Loucy (cell line): ENCODE results near the gene BRSK2.

Experiments used
- H2AFZ ChIP-seq: fragments of 200-600 bp; sonication (generic); 2 replicates; pipeline ENCODE4 v1.6.0; 2016; ENCODE audit warnings: antibody characterized with exemption, mild to moderate bottlenecking, low read length, moderate library complexity
- H3F3A ChIP-seq: fragments of 200-600 bp; 2 replicates; pipeline ENCODE4 v1.6.0; 2016; ENCODE audit warnings: antibody characterized with exemption, low read depth, mild to moderate bottlenecking
- H3K27me3 ChIP-seq: fragments of 200-600 bp; sonication (generic); 2 replicates; pipeline ENCODE4 v1.6.1; 2014; ENCODE audit warnings: low read length, mild to moderate bottlenecking; ENCODE audit not compliant: insufficient read depth, poor library complexity, severe bottlenecking
- H3K36me3 ChIP-seq: fragments of 200-600 bp; sonication (generic); 2 replicates; pipeline ENCODE4 v1.6.1; 2016; ENCODE audit warnings: low read length; ENCODE audit not compliant: insufficient read depth
- H3K4me1 ChIP-seq: fragments of 200-600 bp; sonication (generic); 2 replicates; pipeline ENCODE4 v1.5.1; 2014; ENCODE audit warnings: low read length, mild to moderate bottlenecking; ENCODE audit not compliant: insufficient read depth, poor library complexity, severe bottlenecking
- H3K4me2 ChIP-seq: fragments of 200-600 bp; sonication (generic); 2 replicates; pipeline ENCODE4 v1.6.0; 2014; ENCODE audit warnings: antibody characterized with exemption, low read length, low read depth, mild to moderate bottlenecking; ENCODE audit not compliant: poor library complexity, severe bottlenecking
- H3K4me3 ChIP-seq: fragments of 200-600 bp; sonication (generic); 2 replicates; pipeline ENCODE4 v1.5.1; 2014; ENCODE audit warnings: low read length, mild to moderate bottlenecking, mixed read lengths; ENCODE audit not compliant: poor library complexity, severe bottlenecking
- H3K79me2 ChIP-seq: fragments of 200-600 bp; sonication (generic); 2 replicates; pipeline ENCODE4 v1.6.1; 2014; ENCODE audit warnings: low read length; ENCODE audit not compliant: insufficient read depth
- H3K9ac ChIP-seq: fragments of 200-600 bp; sonication (generic); 2 replicates; pipeline ENCODE4 v1.6.0; 2014; ENCODE audit warnings: mild to moderate bottlenecking, low read depth, low read length, moderate library complexity; ENCODE audit not compliant: poor library complexity, severe bottlenecking
- H3K9me2 ChIP-seq: fragments of 200-600 bp; sonication (generic); replicated peaks from 2 replicates; pipeline ENCODE4 v1.6.1; 2016; ENCODE audit warnings: low read depth, low read length, mixed read lengths
- H3K9me3 ChIP-seq: fragments of 200-600 bp; sonication (generic); 2 replicates; pipeline ENCODE4 v1.6.1; 2014; ENCODE audit warnings: mild to moderate bottlenecking, antibody characterized with exemption, low read length, low read depth; ENCODE audit not compliant: insufficient read depth
- H4K20me1 ChIP-seq: fragments of 200-600 bp; sonication (generic); 2 replicates; pipeline ENCODE4 v1.6.0; 2014; ENCODE audit warnings: antibody characterized with exemption, low read length, mild to moderate bottlenecking; ENCODE audit not compliant: insufficient read depth, poor library complexity, severe bottlenecking
- CTCF ChIP-seq: fragments of 200-600 bp; sonication (generic); conservative IDR thresholded peaks from 2 replicates; pipeline ENCODE4 v1.5.1; 2014; ENCODE audit warnings: mild to moderate bottlenecking, antibody characterized with exemption, low read length
- EZH2phosphoT487 ChIP-seq: fragments of 200-600 bp; IDR thresholded peaks from 2 replicates; pipeline ENCODE4 v1.6.1; 2018; ENCODE audit warnings: antibody characterized with exemption, mild to moderate bottlenecking, moderate library complexity, borderline replicate concordance

The BRSK2 gene

GRCh38 chr11:1457326-1457680 lies 67.6 kb downstream of the BRSK2 start:
- Histone ChIP-seq H3K9me2 (no peaks in the 10 kb centered on the region), H4K20me1 (no peaks in the 10 kb centered on the region), H2AFZ (no peak overlapping the region), H3K79me2 (no peaks in the 10 kb centered on the region), H3K9ac (no peak overlapping the region), H3K9me3 (no peaks in the 10 kb centered on the region), H3K4me2 (no peak overlapping the region), H3K27me3 (no peaks in the 10 kb centered on the region), H3K4me3 (no peak overlapping the region), H3K36me3 (no peaks in the 10 kb centered on the region), H3K4me1 (no peaks in the 10 kb centered on the region), H3F3A (no peaks in the 10 kb centered on the region)
- TF ChIP-seq EZH2phosphoT487 (no peak), CTCF (no peak)

- Histone ChIP-seq H3K36me3 (no peaks in the 10 kb centered on the region), H3K9me3 (no peaks in the 10 kb centered on the region), H3K4me3 (no peak overlapping the region), H3K27me3 (no peaks in the 10 kb centered on the region), H4K20me1 (no peaks in the 10 kb centered on the region), H3K4me1 (no peaks in the 10 kb centered on the region), H3K9ac (no peak overlapping the region), H3K79me2 (no peaks in the 10 kb centered on the region), H3F3A (no peaks in the 10 kb centered on the region), H2AFZ (no peak overlapping the region), H3K9me2 (no peaks in the 10 kb centered on the region), H3K4me2 (no peak overlapping the region)
- no peak for TF ChIP-seq EZH2phosphoT487
- no peak for TF ChIP-seq CTCF
These were observed 68.1 kb downstream of the BRSK2 start for GRCh38 chr11:1457856-1458255.

GRCh38 chr11:1458340-1459218 lies 68.8 kb downstream of the BRSK2 start:
- Histone ChIP-seq H3K36me3 (no peaks in the 10 kb centered on the region), H3K9me2 (no peaks in the 10 kb centered on the region), H3K4me3 (no peak overlapping the region), H3K27me3 (no peaks in the 10 kb centered on the region), H3K79me2 (no peaks in the 10 kb centered on the region), H4K20me1 (no peaks in the 10 kb centered on the region), H3K9me3 (no peaks in the 10 kb centered on the region), H3F3A (no peaks in the 10 kb centered on the region), H3K4me1 (no peaks in the 10 kb centered on the region), H3K4me2 (no peak overlapping the region), H2AFZ (no peak overlapping the region), H3K9ac (no peak overlapping the region)
- TF ChIP-seq CTCF, result peak; percentile 30; the same call in 1 of the 2 replicates
- no peak for TF ChIP-seq EZH2phosphoT487
